Subcutaneous abdominal adipose tissue (tissue), 5 donors: ENCODE results near the gene ZNF511.
A peak's percentile ranks its signal among the peaks of the same experiment; 100 is the strongest.

Experiments used
- H3K27ac ChIP-seq: one replicate; pipeline ENCODE4 v1.7.0; 2013; ENCODE audit warnings: low read depth, mild to moderate bottlenecking, inconsistent platforms, low read length, moderate library complexity
- H3K27me3 ChIP-seq, 5 donors: one replicate each; pipeline ENCODE4 v1.7.0; 2013; ENCODE audit warnings: low read length in 5 of 5, inconsistent platforms in 1 of 5; ENCODE audit not compliant: control insufficient read depth in 5 of 5, insufficient read depth in 4 of 5
- H3K36me3 ChIP-seq, 5 donors: one replicate each; pipeline ENCODE4 v1.7.0; 2013; ENCODE audit warnings: low read length in 5 of 5; ENCODE audit not compliant: control insufficient read depth in 5 of 5, insufficient read depth in 5 of 5
- H3K4me1 ChIP-seq, 5 donors: one replicate each; pipeline ENCODE4 v1.7.0; 2013; ENCODE audit warnings: low read length in 5 of 5, mild to moderate bottlenecking in 3 of 5, moderate library complexity in 1 of 5; ENCODE audit not compliant: control insufficient read depth in 5 of 5, insufficient read depth in 5 of 5
- H3K4me3 ChIP-seq, 5 donors: one replicate each; pipeline ENCODE4 v1.7.0; 2013; ENCODE audit warnings: low read length in 5 of 5, low read depth in 1 of 5
- H3K9ac ChIP-seq, 5 donors: one replicate each; pipeline ENCODE4 v1.7.0; 2013; ENCODE audit warnings: low read length in 5 of 5, mild to moderate bottlenecking in 4 of 5, moderate library complexity in 3 of 5
- H3K9me3 ChIP-seq, 5 donors: one replicate each; pipeline ENCODE4 v1.7.0; 2013; ENCODE audit warnings: low read length in 5 of 5; ENCODE audit not compliant: control insufficient read depth in 5 of 5
- donor health status: healthy.
- donor health status: healthy.
- donor health status: healthy.
- donor health status: healthy.
- donor health status: healthy.

The ZNF511 gene

DNA sequence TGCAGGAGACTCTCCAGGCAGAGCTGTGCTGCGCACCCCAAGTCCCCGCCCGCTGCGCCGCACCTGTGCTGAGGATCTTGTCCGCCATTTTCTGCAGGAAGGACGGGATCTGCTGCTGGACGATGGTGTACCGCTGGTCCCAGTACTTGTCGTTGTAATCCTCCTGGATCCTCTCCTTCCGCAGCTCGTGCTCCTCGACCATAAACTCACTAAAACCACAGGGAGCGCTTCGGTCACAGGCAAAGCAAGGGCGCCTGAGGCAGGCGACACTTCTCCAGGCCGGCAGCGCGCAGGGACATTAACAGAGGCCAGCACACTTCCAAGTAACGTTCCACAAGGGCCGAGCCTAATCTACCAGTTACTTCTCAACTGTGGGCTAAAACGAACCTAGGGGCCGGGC, 19.0 kb upstream of the ZNF511 start:
- peaks cover 4 to 92% (median 82%) of the 10 kb centered on the region in 5 donors for H3K36me3 ChIP-seq
- H3K9me3 ChIP-seq, result no peaks in the 10 kb centered on the region
- H3K4me3 ChIP-seq, result no peak overlapping the region
- peaks cover 0 to 21% (median 14%) of the 10 kb centered on the region in 5 donors for H3K4me1 ChIP-seq
- no peak overlapping the region for H3K9ac ChIP-seq
- H3K27me3 ChIP-seq, result no peaks in the 10 kb centered on the region
- H3K27ac ChIP-seq, result no peak overlapping the region

- no peak overlapping the region for H3K4me3 ChIP-seq
- H3K27me3 ChIP-seq, result no peaks in the 10 kb centered on the region
- peak overlapping the region; percentile 43 for H3K27ac ChIP-seq
- H3K36me3 ChIP-seq, result peaks cover 0 to 94% (median 84%) of the 10 kb centered on the region in 5 donors
- H3K4me1 ChIP-seq, result peaks cover 0 to 22% (median 14%) of the 10 kb centered on the region in 5 donors
- no peaks in the 10 kb centered on the region for H3K9me3 ChIP-seq
- H3K9ac ChIP-seq, result no peak overlapping the region
Measured at GRCh38 chr10:133292919-133293809, 15.6 kb upstream of the ZNF511 start.

DNA sequence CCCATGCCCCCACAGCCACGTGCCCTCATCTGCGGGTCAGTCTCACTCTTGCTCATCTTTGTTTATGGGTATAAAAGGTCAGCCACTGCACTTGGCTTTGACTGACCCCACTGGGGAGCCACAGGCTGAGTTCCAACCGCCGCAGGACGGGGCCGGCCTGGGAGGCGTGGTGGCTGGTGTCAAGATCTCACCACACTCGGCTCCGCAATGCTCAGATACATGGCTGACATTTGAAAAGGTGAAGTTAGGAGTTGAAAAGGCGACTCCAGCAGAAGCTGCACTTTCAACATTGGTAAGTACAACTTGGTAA, 14.9 kb upstream of the ZNF511 start:
- Histone ChIP-seq H3K27me3 (no peaks in the 10 kb centered on the region), H3K4me1 (peaks cover 0 to 22% (median 14%) of the 10 kb centered on the region in 5 donors), H3K9me3 (no peaks in the 10 kb centered on the region), H3K4me3 (no peak overlapping the region), H3K36me3 (peaks cover 0 to 94% (median 84%) of the 10 kb centered on the region in 5 donors), H3K9ac (peak overlapping the region in 1 of 5 donors; percentile 7), H3K27ac (peak overlapping the region; percentile 43)

- Histone ChIP-seq H3K9ac (peak overlapping the region in 1 of 5 donors; percentile 57), H3K36me3 (peaks cover 0 to 94% (median 84%) of the 10 kb centered on the region in 5 donors), H3K27ac (peak overlapping the region; percentile 43), H3K4me1 (peaks cover 0 to 22% (median 14%) of the 10 kb centered on the region in 5 donors), H3K9me3 (no peaks in the 10 kb centered on the region), H3K4me3 (no peak overlapping the region), H3K27me3 (no peaks in the 10 kb centered on the region)
Measured at GRCh38 chr10:133294189-133294588, 14.5 kb upstream of the ZNF511 start.

GRCh38 chr10:133295426-133296320, 13.0 kb upstream of the ZNF511 start:
- peaks cover 3 to 92% (median 88%) of the 10 kb centered on the region in 5 donors for H3K36me3 ChIP-seq
- H3K4me1 ChIP-seq, result peaks cover 0 to 22% (median 14%) of the 10 kb centered on the region in 5 donors
- H3K9me3 ChIP-seq, result no peaks in the 10 kb centered on the region
- no peak overlapping the region for H3K9ac ChIP-seq
- no peaks in the 10 kb centered on the region for H3K27me3 ChIP-seq
- no peak overlapping the region for H3K27ac ChIP-seq
- H3K4me3 ChIP-seq, result no peak overlapping the region

DNA sequence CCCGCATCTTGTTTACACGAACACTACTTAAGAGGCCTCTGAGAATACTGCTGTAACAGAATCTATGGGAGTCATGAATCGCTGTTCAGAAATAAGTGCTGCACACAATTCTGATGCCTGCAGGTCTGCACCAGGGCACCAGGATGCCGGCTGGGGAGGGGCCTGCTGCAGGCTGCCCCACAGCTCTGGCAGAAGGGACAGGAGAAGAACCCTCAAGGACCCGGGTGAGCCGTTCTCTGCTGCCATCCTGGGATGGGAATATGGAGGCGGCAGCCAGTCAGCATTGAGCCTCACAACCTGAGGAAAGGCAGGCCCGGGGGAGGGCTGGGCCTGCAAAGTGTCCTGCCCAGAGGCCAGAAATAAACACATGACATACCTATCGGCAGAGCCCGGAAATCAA, 11.2 kb upstream of the ZNF511 start:
- H3K27ac ChIP-seq, result no peak overlapping the region
- H3K27me3 ChIP-seq, result no peaks in the 10 kb centered on the region
- H3K9me3 ChIP-seq, result no peaks in the 10 kb centered on the region
- no peak overlapping the region for H3K9ac ChIP-seq
- peaks cover 5 to 95% (median 91%) of the 10 kb centered on the region in 5 donors for H3K36me3 ChIP-seq
- H3K4me3 ChIP-seq, result no peak overlapping the region
- peaks cover 0 to 22% (median 14%) of the 10 kb centered on the region in 5 donors for H3K4me1 ChIP-seq

DNA sequence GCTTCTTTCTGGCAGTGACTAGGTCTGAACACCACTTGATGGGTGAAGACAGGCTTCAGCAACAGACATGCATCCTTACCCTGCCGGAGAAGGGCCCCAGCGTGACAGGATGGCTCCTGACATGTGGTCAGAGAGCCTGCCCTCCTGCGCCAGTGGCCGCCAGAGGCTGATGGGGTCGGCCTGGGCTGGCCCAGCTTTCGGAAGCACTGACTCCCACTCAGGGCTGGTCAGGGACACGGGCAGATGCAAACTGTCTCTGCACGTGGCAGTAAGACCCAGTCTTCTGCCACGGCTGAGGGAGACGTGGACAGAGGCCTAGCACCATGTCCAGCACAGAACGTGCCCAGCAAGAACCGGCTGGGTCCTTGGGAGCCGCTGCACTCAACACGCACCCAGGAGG, 10.2 kb upstream of the ZNF511 start:
- H3K27me3 ChIP-seq, result no peaks in the 10 kb centered on the region
- no peak overlapping the region for H3K9ac ChIP-seq
- no peaks in the 10 kb centered on the region for H3K9me3 ChIP-seq
- H3K4me1 ChIP-seq, result peaks cover 0 to 14% (median 11%) of the 10 kb centered on the region in 5 donors
- H3K36me3 ChIP-seq, result peaks cover 5 to 90% (median 85%) of the 10 kb centered on the region in 5 donors
- no peak overlapping the region for H3K27ac ChIP-seq
- H3K4me3 ChIP-seq, result no peak overlapping the region

- Histone ChIP-seq H3K4me3 (no peak overlapping the region), H3K4me1 (peaks cover 0 to 7% (median 6%) of the 10 kb centered on the region in 5 donors), H3K36me3 (peaks cover 5 to 82% (median 77%) of the 10 kb centered on the region in 5 donors), H3K27ac (no peak overlapping the region), H3K9ac (no peak overlapping the region), H3K27me3 (no peaks in the 10 kb centered on the region), H3K9me3 (no peaks in the 10 kb centered on the region)
Measured at GRCh38 chr10:133299224-133299623, 9.5 kb upstream of the ZNF511 start.

DNA sequence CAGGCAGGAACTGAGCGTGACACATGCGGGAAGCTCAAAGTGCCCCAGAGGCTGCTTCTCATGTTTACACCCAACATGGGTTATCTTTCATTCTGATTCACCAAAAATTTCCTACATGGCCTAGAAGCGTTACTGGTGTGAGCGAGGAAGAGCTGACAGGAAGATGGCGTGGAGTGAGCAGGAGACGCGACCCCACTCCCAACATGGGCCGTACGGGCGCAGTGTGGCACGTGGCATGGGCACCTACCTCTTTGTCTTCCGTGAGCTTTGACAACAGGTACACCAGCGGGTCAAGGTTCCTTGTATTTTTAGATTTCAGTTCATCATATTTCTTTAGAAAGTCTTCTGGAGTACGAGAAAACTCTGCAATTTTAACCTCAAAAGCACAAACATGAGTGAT, 9.0 kb upstream of the ZNF511 start:
- H3K36me3 ChIP-seq, result peaks cover 5 to 77% (median 72%) of the 10 kb centered on the region in 5 donors
- no peak overlapping the region for H3K27ac ChIP-seq

More for the DNA sequence above, 9.0 kb upstream of the ZNF511 start:
- Histone ChIP-seq H3K4me3 (no peak overlapping the region), H3K4me1 (peaks cover 0 to 4% (median 1%) of the 10 kb centered on the region in 5 donors), H3K9me3 (no peaks in the 10 kb centered on the region), H3K9ac (no peak overlapping the region), H3K27me3 (no peaks in the 10 kb centered on the region)
